ENCODE measurements around the gene PYGB.

The PYGB gene

GRCh38 chr20:25199473-25200260, 48.2 kb upstream of the PYGB start:
- TF ChIP-seq TCF4 (CRISPR knock-in tag; IDR thresholded peaks at IDR 0.05; ENCODE audit: borderline replicate concordance) (no peak), ZFP3 (CRISPR knock-in tag; IDR thresholded peaks at IDR 0.05) (no peak), CSDC2 (CRISPR knock-in tag; IDR thresholded peaks at IDR 0.05) (no peak), PPARA (CRISPR knock-in tag; IDR thresholded peaks at IDR 0.05; ENCODE audit: borderline replicate concordance) (no peak), ZNF8 (CRISPR knock-in tag; IDR thresholded peaks at IDR 0.05) (no peak)
- ATAC-seq: no peak

- no peak for TF ChIP-seq RARB (CRISPR knock-in tag; IDR thresholded peaks at IDR 0.05)
- TF ChIP-seq CSRNP3 (CRISPR knock-in tag; IDR thresholded peaks at IDR 0.05): no peak
- TF ChIP-seq PATZ1 (CRISPR knock-in tag; IDR thresholded peaks at IDR 0.05; ENCODE audit: borderline replicate concordance): no peak
- TF ChIP-seq CREB5 (CRISPR knock-in tag; IDR thresholded peaks at IDR 0.05; ENCODE audit: low read depth): no peak
Observed at GRCh38 chr20:25203089-25203488, 44.8 kb upstream of the PYGB start.

GRCh38 chr20:25203871-25204320, 44.0 kb upstream of the PYGB start:
- ATAC-seq: no peak
- no peak for TF ChIP-seq TSHZ2 (CRISPR knock-in tag; IDR thresholded peaks at IDR 0.05)
- no peak for TF ChIP-seq ISL1 (CRISPR knock-in tag; IDR thresholded peaks at IDR 0.05)
- no peak for TF ChIP-seq CSRNP3 (CRISPR knock-in tag; IDR thresholded peaks at IDR 0.05)
- no peak for TF ChIP-seq RARB (CRISPR knock-in tag; IDR thresholded peaks at IDR 0.05)
- TF ChIP-seq POU6F1 (CRISPR knock-in tag; IDR thresholded peaks at IDR 0.05; ENCODE audit: borderline replicate concordance, low read depth): no peak
- no peak for TF ChIP-seq OSR1 (CRISPR knock-in tag; IDR thresholded peaks at IDR 0.05)
- TF ChIP-seq GLIS3 (CRISPR knock-in tag; IDR thresholded peaks at IDR 0.05): no peak
- no peak for TF ChIP-seq ZC3H10 (CRISPR knock-in tag; IDR thresholded peaks at IDR 0.05)
- TF ChIP-seq ZFP30 (CRISPR knock-in tag; IDR thresholded peaks at IDR 0.05): no peak
- TF ChIP-seq CREB5 (CRISPR knock-in tag; IDR thresholded peaks at IDR 0.05; ENCODE audit: low read depth): no peak
- no peak for TF ChIP-seq CSDC2 (CRISPR knock-in tag; IDR thresholded peaks at IDR 0.05)
- TF ChIP-seq TCF4 (CRISPR knock-in tag; IDR thresholded peaks at IDR 0.05; ENCODE audit: borderline replicate concordance): no peak
- no peak for TF ChIP-seq ZNF8 (CRISPR knock-in tag; IDR thresholded peaks at IDR 0.05)
- TF ChIP-seq TOX (CRISPR knock-in tag; IDR thresholded peaks at IDR 0.05; ENCODE audit: borderline replicate concordance): no peak
- no peak for TF ChIP-seq BACH2 (CRISPR knock-in tag; IDR thresholded peaks at IDR 0.05; ENCODE audit: borderline replicate concordance)
- no peak for TF ChIP-seq ZNF565 (CRISPR knock-in tag; conservative IDR thresholded peaks at IDR 0.05; ENCODE audit: low read depth)
- TF ChIP-seq PATZ1 (CRISPR knock-in tag; IDR thresholded peaks at IDR 0.05; ENCODE audit: borderline replicate concordance): no peak

More at GRCh38 chr20:25203089-25203488, 44.8 kb upstream of the PYGB start:
- ATAC-seq: no peak
